T-cell (primary cell): ENCODE results near the gene BPIFB2. TPM values are rescaled to one million over a fixed set of nuclear protein-coding genes. Genes with fewer than 3 reads are reported as not detected.

Source experiments
- total RNA-seq, 35 experiments: library from RNA in 6 of 35; stranded (reverse) in 6 of 35; fragments of 120-200 nt in 1 of 35; gene quantifications; one replicate each; pipeline versions ENCODE4 v1.2.1 to v1.2.4 and lab custom pipeline; 2013 to 2026

BPIFB2 gene
- total RNA-seq, 5 donors from 2014 or later (not counting 1 experiment from before 2014, with no cell fraction given) = 0.16 to 0.29 (median 0.22) TPM; not detected in 2

Other genes with a start within 250 kb of the BPIFB2 start
- 1 to 10 TPM in 2 of 5 donors, under 1 TPM in 3; 0.56 to 1.7 (median 0.95) TPM for gene DNMT3B, start 245.3 kb upstream of the BPIFB2 start, total RNA-seq
- 100 to 1,000 TPM in 1 of 5 donors, 10 to 100 TPM in 4; 67.9 to 104 (median 77.8) TPM for gene MAPRE1, start 187.8 kb upstream of the BPIFB2 start, total RNA-seq
- 1 to 10 TPM in 4 of 5 donors, under 1 TPM in 1; 0.80 to 1.5 (median 1.2) TPM for gene EFCAB8, start 148.8 kb upstream of the BPIFB2 start, total RNA-seq
- not detected for gene SUN5, start 3.3 kb upstream of the BPIFB2 start, total RNA-seq
- gene BPIFB6, start 23.9 kb downstream of the BPIFB2 start, total RNA-seq = not detected
- gene BPIFB3, start 46.2 kb downstream of the BPIFB2 start, total RNA-seq = not detected
- not detected for gene BPIFB4, start 71.9 kb downstream of the BPIFB2 start, total RNA-seq
- not detected for gene BPIFA2, start 160.5 kb downstream of the BPIFB2 start, total RNA-seq
- gene BPIFA3, start 209.6 kb downstream of the BPIFB2 start, total RNA-seq = not detected
- gene BPIFA1, start 228.3 kb downstream of the BPIFB2 start, total RNA-seq = not detected